Smooth muscle cell (in vitro differentiated cells): ENCODE results near the gene ZDHHC18. TPM values are rescaled to one million over a fixed set of nuclear protein-coding genes. Genes with fewer than 3 reads are reported as not detected.

Experiments used
- DNase-seq: peaks from one replicate; lab custom pipeline; 2025; ENCODE audit not compliant: unreplicated experiment; lab: John Stamatoyannopoulos, UW
- H2AFZ ChIP-seq: fragments of 200-600 bp; sonication (generic); 2 replicates; pipeline ENCODE4 v1.6.0; 2016; ENCODE audit warnings: antibody characterized with exemption, low read depth, mild to moderate bottlenecking
- H3F3A ChIP-seq: fragments of 200-600 bp; sonication (generic); 2 replicates; pipeline ENCODE4 v1.6.0; 2017; ENCODE audit warnings: antibody characterized with exemption, low read depth
- H3K27ac ChIP-seq: fragments of 200-600 bp; sonication (generic); 2 replicates; pipeline ENCODE4 v1.5.1; 2016; ENCODE audit warnings: low read depth, mild to moderate bottlenecking
- H3K27me3 ChIP-seq: fragments of 200-600 bp; sonication (generic); 2 replicates; pipeline ENCODE4 v1.6.1; 2016; ENCODE audit warnings: low read depth, mild to moderate bottlenecking
- H3K36me3 ChIP-seq: fragments of 200-600 bp; sonication (generic); 2 replicates; pipeline ENCODE4 v1.5.1; 2016; ENCODE audit warnings: low read depth
- H3K4me1 ChIP-seq: fragments of 200-600 bp; sonication (generic); 2 replicates; pipeline ENCODE4 v1.5.1; 2016; ENCODE audit warnings: low read depth
- H3K4me2 ChIP-seq: fragments of 200-600 bp; sonication (generic); 2 replicates; pipeline ENCODE4 v1.6.0; 2016; ENCODE audit warnings: mild to moderate bottlenecking
- H3K4me3 ChIP-seq: fragments of 200-600 bp; sonication (generic); 2 replicates; pipeline ENCODE4 v1.5.1; 2016; ENCODE audit warnings: mild to moderate bottlenecking
- H3K79me2 ChIP-seq: fragments of 200-600 bp; sonication (generic); 2 replicates; pipeline ENCODE4 v1.6.0; 2016; ENCODE audit warnings: low read depth, mild to moderate bottlenecking
- H3K9ac ChIP-seq: fragments of 200-600 bp; sonication (generic); 2 replicates; pipeline ENCODE4 v1.6.0; 2016; ENCODE audit warnings: low read depth
- H3K9me3 ChIP-seq: fragments of 200-600 bp; sonication (generic); replicated peaks from 2 replicates; pipeline ENCODE4 v1.5.1; 2016; ENCODE audit warnings: low read depth
- H4K20me1 ChIP-seq: fragments of 200-600 bp; sonication (generic); 2 replicates; pipeline ENCODE4 v1.6.0; 2016; ENCODE audit warnings: low read depth
- WGBS: methylation state at CpG from one replicate; pipeline ENCODE4 v1.1.7; 2016; ENCODE audit warnings: low lambda C conversion rate; 5-methylcytosine and 5-hydroxymethylcytosine counted together
- polyA plus RNA-seq: library from polyadenylated mRNA; unstranded; fragments of >200 nt; fragmentation: Nextera tagmentation; extraction: Ambion mirVana; gene quantifications from 2 replicates; pipeline ENCODE4 v1.2.1, GENCODE V29; 2016
- total RNA-seq: library from RNA; depleted of rRNA; stranded (reverse); fragments of >200 nt; gene quantifications from 2 replicates; pipeline ENCODE4 v1.2.3, GENCODE V29; 2014
- TF ChIP-seq, protein P1 (sequence below): fragments of 200-600 bp; sonication (generic); IDR thresholded peaks from 2 replicates; pipeline ENCODE4 v1.5.1; 2017; ENCODE audit warnings: borderline replicate concordance, mild to moderate bottlenecking, antibody characterized with exemption; ENCODE audit not compliant: insufficient read depth, poor library complexity, severe bottlenecking

Gene ZDHHC18
- total and polyA plus RNA-seq, 2 experiments from 2014 or later, result 20.3 to 52.5 TPM

- 75% methylated on average over 5 of the region's 5 CpGs for WGBS
- TF ChIP-seq, protein P1, sequence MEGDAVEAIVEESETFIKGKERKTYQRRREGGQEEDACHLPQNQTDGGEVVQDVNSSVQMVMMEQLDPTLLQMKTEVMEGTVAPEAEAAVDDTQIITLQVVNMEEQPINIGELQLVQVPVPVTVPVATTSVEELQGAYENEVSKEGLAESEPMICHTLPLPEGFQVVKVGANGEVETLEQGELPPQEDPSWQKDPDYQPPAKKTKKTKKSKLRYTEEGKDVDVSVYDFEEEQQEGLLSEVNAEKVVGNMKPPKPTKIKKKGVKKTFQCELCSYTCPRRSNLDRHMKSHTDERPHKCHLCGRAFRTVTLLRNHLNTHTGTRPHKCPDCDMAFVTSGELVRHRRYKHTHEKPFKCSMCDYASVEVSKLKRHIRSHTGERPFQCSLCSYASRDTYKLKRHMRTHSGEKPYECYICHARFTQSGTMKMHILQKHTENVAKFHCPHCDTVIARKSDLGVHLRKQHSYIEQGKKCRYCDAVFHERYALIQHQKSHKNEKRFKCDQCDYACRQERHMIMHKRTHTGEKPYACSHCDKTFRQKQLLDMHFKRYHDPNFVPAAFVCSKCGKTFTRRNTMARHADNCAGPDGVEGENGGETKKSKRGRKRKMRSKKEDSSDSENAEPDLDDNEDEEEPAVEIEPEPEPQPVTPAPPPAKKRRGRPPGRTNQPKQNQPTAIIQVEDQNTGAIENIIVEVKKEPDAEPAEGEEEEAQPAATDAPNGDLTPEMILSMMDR, result no peak
- Histone ChIP-seq H3K9ac (no peak overlapping the region), H3K9me3 (no peaks in the 10 kb centered on the region), H3F3A (peaks cover 11% of the 10 kb centered on the region), H4K20me1 (no peaks in the 10 kb centered on the region), H3K4me1 (peaks cover 21% of the 10 kb centered on the region), H3K4me2 (no peak overlapping the region), H3K36me3 (no peaks in the 10 kb centered on the region), H3K27me3 (no peaks in the 10 kb centered on the region), H3K4me3 (no peak overlapping the region), H2AFZ (no peak overlapping the region), H3K27ac (no peak overlapping the region), H3K79me2 (no peaks in the 10 kb centered on the region)
- no peak for DNase-seq
These were observed 35.9 kb upstream of the ZDHHC18 start for GRCh38 chr1:26790551-26790953.

DNA sequence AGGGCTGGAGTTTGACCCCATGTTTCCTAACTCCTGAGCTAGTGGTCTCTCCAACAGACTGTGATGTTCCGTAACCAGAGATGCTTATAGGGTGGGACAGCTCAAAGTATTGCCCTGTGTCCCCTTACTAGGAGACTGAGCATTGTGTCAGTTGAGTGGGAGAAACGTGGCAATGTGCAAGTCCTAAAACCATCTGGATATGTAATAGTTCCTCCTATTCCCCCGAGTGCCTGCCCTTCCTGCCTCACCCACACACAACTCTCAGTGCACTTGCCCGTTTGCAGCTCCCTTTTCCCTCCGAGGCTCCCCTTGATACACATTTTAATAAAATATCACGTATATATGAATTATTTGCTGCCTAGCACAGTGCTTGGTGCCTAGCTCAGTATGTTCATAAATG, 35.3 kb upstream of the ZDHHC18 start:
- Histone ChIP-seq H2AFZ (no peak overlapping the region), H3K9ac (no peak overlapping the region), H3K79me2 (no peaks in the 10 kb centered on the region), H3K27ac (no peak overlapping the region), H3K36me3 (no peaks in the 10 kb centered on the region), H3K4me1 (peaks cover 15% of the 10 kb centered on the region), H3F3A (peaks cover 10% of the 10 kb centered on the region), H3K4me2 (no peak overlapping the region), H3K27me3 (no peaks in the 10 kb centered on the region), H3K9me3 (no peaks in the 10 kb centered on the region), H4K20me1 (no peaks in the 10 kb centered on the region), H3K4me3 (no peak overlapping the region)
- 91% methylated on average over 6 of the region's 6 CpGs for WGBS
- TF ChIP-seq, protein P1, result no peak
- DNase-seq, result no peak

DNA sequence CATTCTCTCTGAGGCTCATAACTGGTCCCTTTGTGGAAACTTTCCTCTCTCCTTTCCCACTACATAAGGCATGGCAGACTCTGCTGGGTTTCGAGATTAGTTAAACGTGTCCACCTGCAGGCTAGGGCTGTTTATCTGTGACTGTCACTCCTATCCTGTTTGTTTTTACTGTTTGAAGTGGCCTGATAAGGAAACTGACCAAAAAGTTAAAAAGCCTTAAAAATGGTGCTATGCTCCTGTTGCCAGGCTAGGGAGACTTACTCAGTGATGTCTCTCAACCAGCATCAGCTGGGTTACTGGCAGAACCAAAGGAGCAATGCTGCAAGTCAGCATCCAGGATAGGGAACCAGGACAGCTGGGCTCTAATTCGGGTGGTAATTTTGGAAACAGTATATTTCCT, 34.9 kb upstream of the ZDHHC18 start:
- 83% methylated on average over 3 of the region's 3 CpGs for WGBS
- Histone ChIP-seq H3K27ac (no peak overlapping the region), H3K4me1 (peaks cover 10% of the 10 kb centered on the region), H3K9ac (no peak overlapping the region), H3K4me2 (no peak overlapping the region), H4K20me1 (no peaks in the 10 kb centered on the region), H3K36me3 (no peaks in the 10 kb centered on the region), H3F3A (peaks cover 5% of the 10 kb centered on the region), H3K9me3 (no peaks in the 10 kb centered on the region), H3K4me3 (no peak overlapping the region), H2AFZ (no peak overlapping the region), H3K79me2 (no peaks in the 10 kb centered on the region), H3K27me3 (no peaks in the 10 kb centered on the region)
- TF ChIP-seq, protein P1, result no peak
- DNase-seq, result no peak

DNA sequence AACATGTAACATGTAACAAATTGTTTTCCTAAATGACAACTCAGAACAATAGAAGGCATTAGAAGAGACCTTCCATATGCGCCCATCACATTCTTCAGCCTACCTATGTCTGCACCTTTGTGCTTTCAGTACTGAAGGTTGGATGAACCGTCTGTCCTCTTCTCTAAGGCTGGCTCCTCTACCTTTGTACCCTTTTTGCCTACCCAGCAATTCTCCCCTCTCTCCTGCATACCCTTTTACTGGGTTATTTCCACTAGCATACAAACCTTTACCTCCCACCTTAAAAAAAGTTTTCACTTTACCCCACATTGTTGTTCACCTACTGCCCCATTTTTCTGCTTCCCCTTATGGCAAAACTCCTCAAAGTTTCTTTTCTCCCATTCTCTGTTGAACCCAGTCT, 33.6 kb upstream of the ZDHHC18 start:
- Histone ChIP-seq H3K9me3 (no peaks in the 10 kb centered on the region), H3K4me1 (peaks cover 3% of the 10 kb centered on the region), H3K79me2 (no peaks in the 10 kb centered on the region), H3K4me3 (no peak overlapping the region), H3K9ac (no peak overlapping the region), H3F3A (no peaks in the 10 kb centered on the region), H3K4me2 (no peak overlapping the region), H3K36me3 (no peaks in the 10 kb centered on the region), H2AFZ (no peak overlapping the region), H3K27me3 (no peaks in the 10 kb centered on the region), H4K20me1 (no peaks in the 10 kb centered on the region), H3K27ac (no peak overlapping the region)
- DNase-seq, result no peak
- WGBS, result 91% methylated on average over 2 of the region's 2 CpGs
- TF ChIP-seq, protein P1, result no peak
